ENCODE data around the gene DAW1.
"Not testable (repeated sequence)": the region's sequence is repeated elsewhere in the genome, so short reads cannot be mapped to it uniquely, and the experiment has no call there.

The DAW1 gene

DNA sequence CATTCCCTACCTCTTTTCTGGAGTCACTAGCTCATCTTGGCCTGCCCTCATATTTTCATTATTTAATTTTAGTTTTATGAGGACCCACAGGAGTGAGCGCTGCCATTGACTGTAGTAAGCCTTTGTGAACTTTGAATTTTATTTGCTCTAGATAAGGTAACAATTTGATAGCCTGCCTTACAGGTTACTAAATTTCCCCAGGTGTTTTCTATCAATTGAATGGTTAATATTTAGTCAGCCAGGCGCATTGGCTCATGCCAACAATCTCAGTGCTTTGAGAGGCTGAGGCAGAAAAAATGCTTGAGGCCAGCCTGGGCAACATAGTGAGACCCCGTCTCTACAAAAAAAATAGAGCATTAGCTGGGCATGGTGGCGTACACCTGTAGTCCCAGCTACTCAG is 50.2 kb downstream of the DAW1 start:
- no peak for TF ChIP-seq EZH2phosphoT487 (IDR thresholded peaks at IDR 0.05; ENCODE audit: low read depth)
- TF ChIP-seq, protein P1, sequence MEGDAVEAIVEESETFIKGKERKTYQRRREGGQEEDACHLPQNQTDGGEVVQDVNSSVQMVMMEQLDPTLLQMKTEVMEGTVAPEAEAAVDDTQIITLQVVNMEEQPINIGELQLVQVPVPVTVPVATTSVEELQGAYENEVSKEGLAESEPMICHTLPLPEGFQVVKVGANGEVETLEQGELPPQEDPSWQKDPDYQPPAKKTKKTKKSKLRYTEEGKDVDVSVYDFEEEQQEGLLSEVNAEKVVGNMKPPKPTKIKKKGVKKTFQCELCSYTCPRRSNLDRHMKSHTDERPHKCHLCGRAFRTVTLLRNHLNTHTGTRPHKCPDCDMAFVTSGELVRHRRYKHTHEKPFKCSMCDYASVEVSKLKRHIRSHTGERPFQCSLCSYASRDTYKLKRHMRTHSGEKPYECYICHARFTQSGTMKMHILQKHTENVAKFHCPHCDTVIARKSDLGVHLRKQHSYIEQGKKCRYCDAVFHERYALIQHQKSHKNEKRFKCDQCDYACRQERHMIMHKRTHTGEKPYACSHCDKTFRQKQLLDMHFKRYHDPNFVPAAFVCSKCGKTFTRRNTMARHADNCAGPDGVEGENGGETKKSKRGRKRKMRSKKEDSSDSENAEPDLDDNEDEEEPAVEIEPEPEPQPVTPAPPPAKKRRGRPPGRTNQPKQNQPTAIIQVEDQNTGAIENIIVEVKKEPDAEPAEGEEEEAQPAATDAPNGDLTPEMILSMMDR (IDR thresholded peaks at IDR 0.05; ENCODE audit: low read depth, low read length), result no peak
- H3K4me3 ChIP-seq (ENCODE audit: low read length), result no peak overlapping the region

DNA sequence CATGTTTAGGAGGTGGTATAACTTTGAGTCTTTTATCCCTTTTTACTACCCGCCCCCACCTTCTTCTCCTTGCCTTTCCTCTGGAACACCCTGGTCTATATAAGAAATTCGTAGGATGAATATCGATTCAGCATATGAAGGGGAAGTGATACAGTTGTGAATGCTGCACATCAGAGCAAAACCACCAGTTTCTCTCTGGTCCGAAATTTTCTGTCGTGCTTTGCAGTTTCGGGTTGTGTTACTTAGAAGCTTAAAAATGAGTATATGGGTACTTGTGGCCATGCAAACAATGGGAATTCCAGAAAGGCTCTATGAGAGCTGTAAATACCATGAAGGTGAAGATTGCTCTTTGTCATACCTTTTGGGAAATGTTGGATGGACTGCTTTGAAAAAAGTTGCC is 60.6 kb downstream of the DAW1 start:
- Histone ChIP-seq H3K4me3 (ENCODE audit: low read length) (peak overlapping the region; percentile 59), H2AFZ (ENCODE audit: low read depth, low read length) (no peak overlapping the region), H4K20me1 (ENCODE audit: insufficient read depth, low read length) (no peaks in the 10 kb centered on the region), H3K36me3 (replicated peaks; ENCODE audit: low read depth, low read length) (no peaks in the 10 kb centered on the region), H3K9me3 (ENCODE audit: insufficient read depth, low read length) (peaks cover 7% of the 10 kb centered on the region; the same call in 1 of the 2 replicates), H3K9ac (ENCODE audit: low read length) (no peak overlapping the region), H3K4me2 (ENCODE audit: low read length) (peak overlapping the region; percentile 66), H3K27me3 (ENCODE audit: low read depth, low read length) (0 out of 2 replicates have a peak, but pooled peaks cover 3% of the 10 kb centered on the region), H3K4me1 (ENCODE audit: low read length) (peaks cover 25% of the 10 kb centered on the region), H3K27ac (ENCODE audit: low read length) (no peak overlapping the region), H3K79me2 (ENCODE audit: low read length) (no peaks in the 10 kb centered on the region)
- TF ChIP-seq, protein P1 (IDR thresholded peaks at IDR 0.05; ENCODE audit: low read depth, low read length), result no peak
- no peak for TF ChIP-seq EZH2phosphoT487 (IDR thresholded peaks at IDR 0.05; ENCODE audit: low read depth)

More for the DNA sequence above, 50.2 kb downstream of the DAW1 start:
- Histone ChIP-seq H3K4me1 (ENCODE audit: low read length) (no peaks in the 10 kb centered on the region), H4K20me1 (ENCODE audit: insufficient read depth, low read length) (no peaks in the 10 kb centered on the region), H3K27ac (ENCODE audit: low read length) (no peak overlapping the region), H3K79me2 (ENCODE audit: low read length) (no peaks in the 10 kb centered on the region), H3K36me3 (replicated peaks; ENCODE audit: low read depth, low read length) (no peaks in the 10 kb centered on the region), H2AFZ (ENCODE audit: low read depth, low read length) (no peak overlapping the region), H3K9ac (ENCODE audit: low read length) (no peak overlapping the region), H3K9me3 (ENCODE audit: insufficient read depth, low read length) (no peaks in the 10 kb centered on the region), H3K4me2 (ENCODE audit: low read length) (no peak overlapping the region), H3K27me3 (ENCODE audit: low read depth, low read length) (no peaks in the 10 kb centered on the region)

DNA sequence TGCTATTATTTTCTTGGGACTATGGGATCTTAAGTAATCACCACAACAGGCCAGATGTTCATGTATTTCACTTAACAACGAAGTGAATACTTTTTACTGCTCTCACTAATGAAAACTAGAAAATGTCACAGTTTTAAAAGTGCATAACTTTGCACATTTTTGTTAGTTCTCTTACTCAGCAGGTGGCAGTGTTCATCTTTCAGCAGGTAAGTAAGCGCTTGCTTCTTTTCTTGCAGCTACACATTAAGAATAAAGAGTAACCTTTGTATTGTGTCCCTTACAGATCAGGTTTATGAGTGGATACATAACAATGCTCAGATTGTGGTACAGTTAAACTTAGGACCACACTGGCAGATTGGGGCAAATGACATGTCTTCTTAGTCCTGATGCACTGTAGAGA is 61.0 kb downstream of the DAW1 start:
- Histone ChIP-seq H4K20me1 (ENCODE audit: insufficient read depth, low read length) (no peaks in the 10 kb centered on the region), H3K4me3 (ENCODE audit: low read length) (peak overlapping the region; percentile 59), H3K27ac (ENCODE audit: low read length) (no peak overlapping the region)

DNA sequence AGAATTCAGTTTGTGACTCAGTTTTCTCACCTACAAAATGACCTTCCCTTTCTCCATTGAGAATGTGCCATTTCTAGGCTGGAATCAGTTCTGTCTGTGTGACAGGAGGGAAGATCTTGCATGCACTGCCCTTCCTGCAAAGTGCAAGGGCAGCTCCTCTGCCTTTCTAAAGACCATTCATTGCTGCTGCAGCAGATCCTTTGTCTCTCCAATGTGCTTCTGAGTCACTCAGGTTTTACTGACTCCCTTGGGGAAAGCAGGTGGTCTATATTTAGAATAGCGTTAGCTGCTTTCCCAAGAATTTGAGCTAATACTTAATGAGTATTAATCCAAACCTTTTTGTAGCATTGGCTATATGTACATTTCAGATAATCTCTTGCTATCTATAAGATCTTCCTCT is 62.5 kb downstream of the DAW1 start:
- TF ChIP-seq EZH2phosphoT487 (IDR thresholded peaks at IDR 0.05; ENCODE audit: low read depth), result no peak
- TF ChIP-seq, protein P1 (IDR thresholded peaks at IDR 0.05; ENCODE audit: low read depth, low read length), result no peak
- peaks cover 5% of the 10 kb centered on the region; the same call in 1 of the 2 replicates for H3K27me3 ChIP-seq (ENCODE audit: low read depth, low read length)
- no peak overlapping the region for H3K27ac ChIP-seq (ENCODE audit: low read length)
- no peak overlapping the region for H2AFZ ChIP-seq (ENCODE audit: low read depth, low read length)
- H3K9ac ChIP-seq (ENCODE audit: low read length), result no peak overlapping the region
- no peaks in the 10 kb centered on the region for H3K9me3 ChIP-seq (ENCODE audit: insufficient read depth, low read length)
- H4K20me1 ChIP-seq (ENCODE audit: insufficient read depth, low read length), result no peaks in the 10 kb centered on the region
- no peak overlapping the region for H3K4me3 ChIP-seq (ENCODE audit: low read length)
- no peaks in the 10 kb centered on the region for H3K36me3 ChIP-seq (replicated peaks; ENCODE audit: low read depth, low read length)
- no peaks in the 10 kb centered on the region for H3K79me2 ChIP-seq (ENCODE audit: low read length)
- H3K4me2 ChIP-seq (ENCODE audit: low read length), result no peak overlapping the region
- peaks cover 25% of the 10 kb centered on the region for H3K4me1 ChIP-seq (ENCODE audit: low read length)

More for the DNA sequence above, 61.0 kb downstream of the DAW1 start:
- Histone ChIP-seq H3K9ac (ENCODE audit: low read length) (no peak overlapping the region), H3K4me2 (ENCODE audit: low read length) (peak overlapping the region; percentile 66), H3K36me3 (replicated peaks; ENCODE audit: low read depth, low read length) (no peaks in the 10 kb centered on the region), H3K4me1 (ENCODE audit: low read length) (peaks cover 25% of the 10 kb centered on the region), H3K27me3 (ENCODE audit: low read depth, low read length) (0 out of 2 replicates have a peak, but pooled peaks cover 3% of the 10 kb centered on the region), H3K9me3 (ENCODE audit: insufficient read depth, low read length) (peaks cover 3% of the 10 kb centered on the region; the same call in 1 of the 2 replicates), H3K79me2 (ENCODE audit: low read length) (no peaks in the 10 kb centered on the region), H2AFZ (ENCODE audit: low read depth, low read length) (no peak overlapping the region)
- no peak for TF ChIP-seq EZH2phosphoT487 (IDR thresholded peaks at IDR 0.05; ENCODE audit: low read depth)
- TF ChIP-seq, protein P1 (IDR thresholded peaks at IDR 0.05; ENCODE audit: low read depth, low read length), result peak; percentile 45

DNA sequence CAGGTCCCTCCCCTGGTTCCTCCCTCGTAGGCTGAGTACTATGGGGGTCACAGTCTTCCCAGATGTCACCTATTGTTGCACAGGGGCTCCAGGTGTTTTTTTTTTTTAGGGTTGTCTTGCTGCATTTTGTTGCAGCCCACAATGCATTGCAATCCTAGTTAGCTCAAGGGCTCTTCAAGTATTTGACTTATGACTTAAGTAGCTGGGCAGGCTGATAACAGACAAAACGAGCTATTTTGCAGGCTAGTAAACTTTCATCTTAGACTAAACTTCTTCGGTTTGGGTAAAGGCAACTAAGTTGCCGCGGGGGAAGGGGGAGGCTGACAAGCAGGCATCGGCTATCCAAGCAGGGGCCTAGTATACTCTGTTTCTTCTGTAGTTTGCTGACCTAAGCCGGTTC is 64.8 kb downstream of the DAW1 start:
- not testable (repeated sequence) for H2AFZ ChIP-seq (ENCODE audit: low read depth, low read length); H3K4me2 ChIP-seq (ENCODE audit: low read length); H3K9me3 ChIP-seq (ENCODE audit: insufficient read depth, low read length); H3K27me3 ChIP-seq (ENCODE audit: low read depth, low read length); H4K20me1 ChIP-seq (ENCODE audit: insufficient read depth, low read length); H3K27ac ChIP-seq (ENCODE audit: low read length); H3K4me3 ChIP-seq (ENCODE audit: low read length); H3K79me2 ChIP-seq (ENCODE audit: low read length); H3K9ac ChIP-seq (ENCODE audit: low read length); H3K36me3 ChIP-seq (replicated peaks; ENCODE audit: low read depth, low read length)
- H3K4me1 ChIP-seq (ENCODE audit: low read length), result peaks cover 25% of the 10 kb centered on the region
